ENCODE measurements around the gene PODXL.
"Not testable (repeated sequence)": the region's sequence is repeated elsewhere in the genome, so short reads cannot be mapped to it uniquely, and the experiment has no call there.

The PODXL gene

GRCh38 chr7:131486346-131486745 is 70.1 kb downstream of the PODXL start:
- no peak overlapping the region for H3K9ac ChIP-seq (ENCODE audit: low read length in 5 of 5)
- peaks cover 0 to 9% (median 0%) of the 10 kb centered on the region in 5 donors for H3K4me1 ChIP-seq (ENCODE audit: control insufficient read depth in 5 of 5, insufficient read depth in 5 of 5, low read length in 5 of 5)
- no peaks in the 10 kb centered on the region for H3K27me3 ChIP-seq (ENCODE audit: control insufficient read depth in 5 of 5, insufficient read depth in 4 of 5, low read length in 5 of 5)
- H3K4me3 ChIP-seq (ENCODE audit: low read depth in 1 of 5, low read length in 5 of 5), result no peak overlapping the region
- no peaks in the 10 kb centered on the region for H3K9me3 ChIP-seq (ENCODE audit: control insufficient read depth in 5 of 5, low read length in 5 of 5)
- peaks cover 7 to 42% (median 18%) of the 10 kb centered on the region in 5 donors for H3K36me3 ChIP-seq (ENCODE audit: control insufficient read depth in 5 of 5, insufficient read depth in 5 of 5, low read length in 5 of 5)
- no peak overlapping the region for H3K27ac ChIP-seq (ENCODE audit: low read depth, low read length)

- Histone ChIP-seq H3K9me3 (ENCODE audit: control insufficient read depth in 5 of 5, low read length in 5 of 5) (no peaks in the 10 kb centered on the region), H3K4me3 (ENCODE audit: low read depth in 1 of 5, low read length in 5 of 5) (no peak overlapping the region), H3K27me3 (ENCODE audit: control insufficient read depth in 5 of 5, insufficient read depth in 4 of 5, low read length in 5 of 5) (no peaks in the 10 kb centered on the region), H3K36me3 (ENCODE audit: control insufficient read depth in 5 of 5, insufficient read depth in 5 of 5, low read length in 5 of 5) (peaks cover 11 to 40% (median 20%) of the 10 kb centered on the region in 5 donors), H3K4me1 (ENCODE audit: control insufficient read depth in 5 of 5, insufficient read depth in 5 of 5, low read length in 5 of 5) (peaks cover 0 to 20% (median 3%) of the 10 kb centered on the region in 5 donors), H3K9ac (ENCODE audit: low read length in 5 of 5) (no peak overlapping the region), H3K27ac (ENCODE audit: low read depth, low read length) (no peak overlapping the region)
Measured at GRCh38 chr7:131483586-131483985, 72.8 kb downstream of the PODXL start.

- Histone ChIP-seq H3K4me3 (ENCODE audit: low read depth in 1 of 5, low read length in 5 of 5) (no peak overlapping the region), H3K36me3 (ENCODE audit: control insufficient read depth in 5 of 5, insufficient read depth in 5 of 5, low read length in 5 of 5) (peaks cover 11 to 42% (median 21%) of the 10 kb centered on the region in 5 donors), H3K9ac (ENCODE audit: low read length in 5 of 5) (no peak overlapping the region), H3K27ac (ENCODE audit: low read depth, low read length) (no peak overlapping the region), H3K27me3 (ENCODE audit: control insufficient read depth in 5 of 5, insufficient read depth in 4 of 5, low read length in 5 of 5) (no peaks in the 10 kb centered on the region), H3K9me3 (ENCODE audit: control insufficient read depth in 5 of 5, low read length in 5 of 5) (no peaks in the 10 kb centered on the region), H3K4me1 (ENCODE audit: control insufficient read depth in 5 of 5, insufficient read depth in 5 of 5, low read length in 5 of 5) (peaks cover 0 to 20% (median 3%) of the 10 kb centered on the region in 5 donors)
Measured at GRCh38 chr7:131482800-131483199, 73.6 kb downstream of the PODXL start.

- H3K27me3 ChIP-seq (ENCODE audit: control insufficient read depth in 5 of 5, insufficient read depth in 4 of 5, low read length in 5 of 5), result no peaks in the 10 kb centered on the region
- peaks cover 7 to 31% (median 15%) of the 10 kb centered on the region in 5 donors for H3K36me3 ChIP-seq (ENCODE audit: control insufficient read depth in 5 of 5, insufficient read depth in 5 of 5, low read length in 5 of 5)
- no peaks in the 10 kb centered on the region for H3K9me3 ChIP-seq (ENCODE audit: control insufficient read depth in 5 of 5, low read length in 5 of 5)
- H3K4me1 ChIP-seq (ENCODE audit: control insufficient read depth in 5 of 5, insufficient read depth in 5 of 5, low read length in 5 of 5), result peaks cover 0 to 15% (median 3%) of the 10 kb centered on the region in 5 donors
- no peak overlapping the region for H3K9ac ChIP-seq (ENCODE audit: low read length in 5 of 5)
- H3K4me3 ChIP-seq (ENCODE audit: low read depth in 1 of 5, low read length in 5 of 5), result no peak overlapping the region
- peak overlapping the region; percentile 27 for H3K27ac ChIP-seq (ENCODE audit: low read depth, low read length)
Measured at GRCh38 chr7:131480384-131481315, 75.8 kb downstream of the PODXL start.

- Histone ChIP-seq H3K27me3 (ENCODE audit: control insufficient read depth in 5 of 5, insufficient read depth in 4 of 5, low read length in 5 of 5) (no peaks in the 10 kb centered on the region), H3K36me3 (ENCODE audit: control insufficient read depth in 5 of 5, insufficient read depth in 5 of 5, low read length in 5 of 5) (peaks cover 10 to 24% (median 17%) of the 10 kb centered on the region in 5 donors), H3K4me1 (ENCODE audit: control insufficient read depth in 5 of 5, insufficient read depth in 5 of 5, low read length in 5 of 5) (peaks cover 0 to 13% (median 4%) of the 10 kb centered on the region in 5 donors), H3K9me3 (ENCODE audit: control insufficient read depth in 5 of 5, low read length in 5 of 5) (no peaks in the 10 kb centered on the region), H3K9ac (ENCODE audit: low read length in 5 of 5) (no peak overlapping the region), H3K27ac (ENCODE audit: low read depth, low read length) (no peak overlapping the region), H3K4me3 (ENCODE audit: low read depth in 1 of 5, low read length in 5 of 5) (no peak overlapping the region)
Measured at GRCh38 chr7:131476740-131477139, 79.7 kb downstream of the PODXL start.

GRCh38 chr7:131471250-131472004 is 85.0 kb downstream of the PODXL start:
- Histone ChIP-seq H3K27me3 (ENCODE audit: control insufficient read depth in 5 of 5, insufficient read depth in 4 of 5, low read length in 5 of 5) (no peaks in the 10 kb centered on the region), H3K4me3 (ENCODE audit: low read depth in 1 of 5, low read length in 5 of 5) (no peak overlapping the region), H3K9me3 (ENCODE audit: control insufficient read depth in 5 of 5, low read length in 5 of 5) (no peaks in the 10 kb centered on the region), H3K36me3 (ENCODE audit: control insufficient read depth in 5 of 5, insufficient read depth in 5 of 5, low read length in 5 of 5) (peaks cover 39 to 59% (median 47%) of the 10 kb centered on the region in 5 donors), H3K9ac (ENCODE audit: low read length in 5 of 5) (no peak overlapping the region), H3K27ac (ENCODE audit: low read depth, low read length) (no peak overlapping the region), H3K4me1 (ENCODE audit: control insufficient read depth in 5 of 5, insufficient read depth in 5 of 5, low read length in 5 of 5) (peaks cover 0 to 6% (median 0%) of the 10 kb centered on the region in 5 donors)

- Histone ChIP-seq H3K27me3 (ENCODE audit: control insufficient read depth in 5 of 5, insufficient read depth in 4 of 5, low read length in 5 of 5) (no peaks in the 10 kb centered on the region), H3K27ac (ENCODE audit: low read depth, low read length) (no peak overlapping the region), H3K36me3 (ENCODE audit: control insufficient read depth in 5 of 5, insufficient read depth in 5 of 5, low read length in 5 of 5) (peaks cover 47 to 75% (median 58%) of the 10 kb centered on the region in 5 donors), H3K9me3 (ENCODE audit: control insufficient read depth in 5 of 5, low read length in 5 of 5) (no peaks in the 10 kb centered on the region), H3K4me1 (ENCODE audit: control insufficient read depth in 5 of 5, insufficient read depth in 5 of 5, low read length in 5 of 5) (peaks cover 0 to 6% (median 0%) of the 10 kb centered on the region in 5 donors), H3K9ac (ENCODE audit: low read length in 5 of 5) (no peak overlapping the region), H3K4me3 (ENCODE audit: low read depth in 1 of 5, low read length in 5 of 5) (no peak overlapping the region)
Measured at GRCh38 chr7:131467788-131468187, 88.6 kb downstream of the PODXL start.

GRCh38 chr7:131466735-131467365 is 89.6 kb downstream of the PODXL start:
- no peaks in the 10 kb centered on the region for H3K9me3 ChIP-seq (ENCODE audit: control insufficient read depth in 5 of 5, low read length in 5 of 5)
- peaks cover 47 to 70% (median 60%) of the 10 kb centered on the region in 5 donors for H3K36me3 ChIP-seq (ENCODE audit: control insufficient read depth in 5 of 5, insufficient read depth in 5 of 5, low read length in 5 of 5)
- H3K27ac ChIP-seq (ENCODE audit: low read depth, low read length), result no peak overlapping the region
- peaks cover 0 to 5% (median 0%) of the 10 kb centered on the region in 5 donors for H3K4me1 ChIP-seq (ENCODE audit: control insufficient read depth in 5 of 5, insufficient read depth in 5 of 5, low read length in 5 of 5)
- H3K27me3 ChIP-seq (ENCODE audit: control insufficient read depth in 5 of 5, insufficient read depth in 4 of 5, low read length in 5 of 5), result no peaks in the 10 kb centered on the region
- H3K4me3 ChIP-seq (ENCODE audit: low read depth in 1 of 5, low read length in 5 of 5), result no peak overlapping the region
- no peak overlapping the region for H3K9ac ChIP-seq (ENCODE audit: low read length in 5 of 5)

GRCh38 chr7:131462715-131463114 is 93.7 kb downstream of the PODXL start:
- not testable (repeated sequence) for H3K27ac ChIP-seq (ENCODE audit: low read depth, low read length); H3K4me3 ChIP-seq (ENCODE audit: low read depth in 1 of 5, low read length in 5 of 5); H3K27me3 ChIP-seq (ENCODE audit: control insufficient read depth in 5 of 5, insufficient read depth in 4 of 5, low read length in 5 of 5); H3K9ac ChIP-seq (ENCODE audit: low read length in 5 of 5); H3K4me1 ChIP-seq (ENCODE audit: control insufficient read depth in 5 of 5, insufficient read depth in 5 of 5, low read length in 5 of 5); H3K9me3 ChIP-seq (ENCODE audit: control insufficient read depth in 5 of 5, low read length in 5 of 5)
- H3K36me3 ChIP-seq (ENCODE audit: control insufficient read depth in 5 of 5, insufficient read depth in 5 of 5, low read length in 5 of 5), result peaks cover 30 to 43% (median 38%) of the 10 kb centered on the region in 5 donors
